Measurements from ENCODE around the gene SPDYE3.
"Not testable (repeated sequence)": the region's sequence is repeated elsewhere in the genome, so short reads cannot be mapped to it uniquely, and the experiment has no call there.

The SPDYE3 gene

DNA sequence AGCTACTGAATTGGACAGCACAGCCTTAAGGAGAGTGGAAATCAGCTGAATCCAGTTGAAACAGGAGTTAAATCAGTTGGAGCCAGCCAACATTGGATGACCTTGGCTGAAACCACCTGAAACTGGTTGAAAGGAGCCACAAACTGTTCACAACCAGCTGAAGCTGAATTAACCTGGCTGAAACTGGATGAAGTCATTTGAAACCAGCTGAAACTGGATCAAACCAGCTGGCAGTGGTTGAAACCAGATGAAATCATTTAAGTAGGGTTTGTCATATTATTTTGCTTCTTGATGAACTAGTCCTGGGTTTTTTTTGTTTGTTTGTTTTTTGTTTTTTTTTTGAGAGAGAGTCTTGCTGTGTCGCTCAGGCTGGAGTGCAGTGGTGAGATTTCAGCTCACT lies 15.3 kb upstream of the SPDYE3 start:
- not testable (repeated sequence) for DNase-seq

DNA sequence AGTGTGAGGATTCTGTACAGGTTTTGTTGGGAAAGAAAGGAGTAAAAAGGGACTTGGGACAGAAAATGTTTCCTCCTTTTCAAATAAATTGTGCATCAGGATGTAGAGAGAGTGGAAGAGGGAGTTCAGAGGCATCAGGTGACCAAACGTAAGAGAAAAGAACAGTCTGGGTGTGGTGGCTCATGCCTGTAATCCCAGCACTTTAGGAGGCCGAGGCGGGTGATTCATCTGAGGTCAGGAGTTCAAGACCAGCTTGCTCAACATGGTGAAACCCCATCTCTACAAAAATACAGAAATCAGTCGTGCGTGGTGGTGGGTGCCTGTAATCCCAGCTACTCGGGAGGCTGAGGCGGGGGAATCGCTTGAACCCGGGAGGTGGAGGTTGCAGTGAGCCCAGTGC lies 12.2 kb upstream of the SPDYE3 start:
- DNase-seq: not testable (repeated sequence)

DNA sequence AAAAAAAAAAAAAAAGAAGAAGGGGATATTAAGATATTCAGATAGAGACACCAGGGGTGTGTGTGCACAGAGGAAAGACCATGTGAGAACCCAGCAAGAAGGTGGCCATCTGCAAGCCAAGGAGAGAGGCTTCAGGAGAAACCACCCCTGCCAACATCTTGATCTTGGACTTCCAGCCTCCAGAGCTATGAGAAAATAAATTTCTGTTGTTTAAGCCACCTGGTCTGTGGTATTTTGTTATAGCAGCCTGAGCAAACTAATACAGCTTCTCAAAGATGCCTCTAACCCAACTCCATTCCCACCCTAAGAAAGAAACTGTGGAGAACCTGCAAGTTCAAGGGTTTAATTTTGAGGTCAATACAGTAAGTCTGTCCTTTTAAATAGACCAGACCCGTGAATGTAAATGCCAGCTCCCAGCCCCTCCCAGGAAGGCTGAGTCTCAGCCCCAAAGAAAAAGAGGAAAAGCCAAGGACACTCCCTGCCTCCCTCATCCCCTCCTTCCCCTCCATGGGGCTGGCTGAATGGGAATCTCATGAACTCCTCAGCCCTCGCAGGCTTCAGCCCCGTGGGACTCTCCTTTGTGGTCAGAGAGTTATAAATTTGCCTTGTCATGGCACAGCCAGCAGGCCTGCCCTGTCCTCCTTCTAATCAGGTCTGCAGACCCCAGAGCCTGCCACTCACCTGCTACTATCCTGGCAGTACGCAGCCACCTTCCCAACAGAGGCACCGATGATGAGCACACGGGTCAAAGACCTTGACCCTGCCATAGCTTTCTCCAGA lies 9.5 kb upstream of the SPDYE3 start:
- DNase-seq: not testable (repeated sequence)

DNA sequence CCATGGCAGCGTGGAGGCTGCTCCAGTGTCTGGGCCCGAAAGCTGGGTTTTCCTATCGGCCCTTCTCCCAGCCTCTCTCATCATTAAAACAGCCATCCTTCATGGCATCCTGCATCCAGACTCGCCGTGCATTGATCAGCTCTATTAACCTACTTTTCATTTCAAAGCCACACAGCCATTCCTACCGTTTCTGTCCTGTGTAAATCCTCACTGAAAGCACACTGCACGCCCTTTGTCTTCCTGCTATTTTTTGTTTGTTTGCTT lies 8.9 kb upstream of the SPDYE3 start:
- not testable (repeated sequence) for DNase-seq

DNA sequence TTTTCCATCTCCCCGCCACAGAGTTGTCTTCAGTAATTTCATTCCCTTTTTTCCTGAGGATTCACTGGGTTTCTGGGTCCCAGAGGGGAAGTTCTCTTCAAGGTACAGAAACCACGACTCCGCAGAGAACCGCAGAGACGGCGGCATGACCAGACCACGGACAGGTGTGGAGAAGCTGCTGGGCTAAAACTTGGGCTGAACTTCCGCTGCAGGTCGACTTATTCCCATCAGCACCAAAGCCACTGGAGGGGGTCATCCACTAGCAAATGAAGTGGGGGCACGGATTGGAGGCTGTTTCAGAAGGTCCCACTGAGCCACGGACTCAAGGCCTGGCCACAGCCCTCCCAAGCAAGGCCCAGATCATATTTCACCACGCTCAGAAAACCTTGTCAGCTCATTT lies 3.0 kb upstream of the SPDYE3 start:
- not testable (repeated sequence) for DNase-seq

DNA sequence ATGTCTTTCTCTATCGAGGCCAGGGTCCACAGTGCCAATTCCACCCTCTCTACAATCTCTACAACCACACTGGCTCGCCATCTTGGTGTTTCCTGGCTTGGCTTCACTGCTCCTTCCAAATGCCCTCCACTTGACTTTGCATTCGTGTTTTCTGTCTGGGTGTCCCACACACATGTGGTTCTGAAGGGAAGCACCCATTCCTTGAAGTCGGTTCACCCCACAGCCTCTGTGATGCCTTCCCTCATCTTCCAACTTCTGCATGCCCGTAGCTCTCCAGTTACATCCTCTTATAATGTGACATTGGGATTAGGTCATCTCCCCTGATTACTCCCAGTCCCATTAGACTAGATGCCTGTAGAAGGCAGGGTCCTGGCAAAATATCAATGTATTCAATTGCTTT lies 10.8 kb downstream of the SPDYE3 start:
- DNase-seq: not testable (repeated sequence)

DNA sequence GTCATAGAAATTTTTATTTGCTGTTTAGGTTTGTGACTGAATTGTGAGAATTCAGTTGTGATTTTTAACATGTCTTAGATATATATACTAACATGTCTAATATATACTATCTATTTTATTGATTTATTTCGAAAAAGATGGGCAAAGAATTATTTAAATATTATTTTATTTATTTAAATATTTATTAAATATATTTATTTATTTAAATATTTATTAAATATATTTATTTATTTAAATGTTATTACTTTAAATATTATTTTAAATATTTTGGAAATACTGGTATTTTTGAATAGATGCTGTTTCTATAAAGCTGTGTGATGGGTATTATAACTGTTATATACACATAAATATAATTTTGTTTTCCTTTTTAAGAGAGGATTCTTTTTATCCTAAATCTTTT lies 14.1 kb downstream of the SPDYE3 start:
- not testable (repeated sequence) for DNase-seq

DNA sequence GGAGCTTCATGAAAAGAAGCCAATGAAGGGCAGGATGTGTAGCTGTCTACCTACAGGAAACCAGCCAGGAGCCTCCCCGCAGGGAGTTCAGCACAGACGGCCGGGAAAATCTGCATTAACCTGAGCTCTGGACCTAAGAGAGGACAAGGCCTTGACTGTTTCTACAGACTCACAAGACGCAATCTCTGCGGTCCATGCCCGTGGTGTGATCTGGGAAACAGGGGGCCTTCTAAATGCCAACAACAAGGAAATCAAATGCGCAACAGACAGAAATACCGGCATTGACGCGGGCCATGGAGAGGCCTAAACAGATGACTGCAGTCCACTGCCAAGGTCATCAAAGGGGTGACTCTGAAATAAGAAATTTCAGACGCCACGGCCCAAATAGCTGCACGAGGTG lies 16.7 kb downstream of the SPDYE3 start:
- DNase-seq: not testable (repeated sequence)

DNA sequence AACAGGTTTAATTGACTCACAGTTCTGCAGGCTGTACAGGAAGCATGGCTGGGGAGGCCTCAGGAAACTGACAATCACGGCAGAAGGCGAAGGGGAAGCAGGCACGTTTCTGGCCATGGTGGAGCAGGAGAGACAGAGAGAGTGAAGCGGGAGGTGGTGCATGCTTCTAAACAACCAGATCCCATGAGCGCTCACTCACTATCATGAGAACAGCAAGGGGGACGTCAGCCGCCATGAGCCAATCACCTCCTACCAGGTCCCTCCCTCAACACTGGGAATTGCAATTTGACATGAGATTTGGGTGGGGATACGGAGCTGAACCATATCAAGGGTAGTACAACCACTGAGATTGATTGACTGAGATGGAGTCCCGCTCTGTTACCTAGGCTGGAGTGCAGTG lies 18.2 kb downstream of the SPDYE3 start:
- not testable (repeated sequence) for DNase-seq

DNA sequence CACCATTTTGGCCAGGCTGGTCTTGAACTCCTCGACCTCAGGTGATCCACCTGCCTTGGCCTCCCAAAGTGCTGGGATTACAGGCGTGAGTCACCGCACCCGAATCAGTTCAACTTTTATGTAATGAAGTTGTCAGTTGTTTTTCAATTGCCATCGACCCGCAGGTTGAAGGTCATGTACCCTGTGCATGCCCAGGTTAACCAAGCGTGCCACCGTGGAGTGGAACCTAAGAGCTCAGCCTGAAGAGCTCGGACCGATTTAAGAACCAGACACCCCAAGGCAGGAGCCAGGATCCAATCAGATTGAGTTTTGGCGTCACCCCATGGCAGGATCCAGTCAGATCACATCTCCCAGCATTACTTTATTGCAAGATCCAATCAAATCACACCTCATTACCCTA lies 19.4 kb downstream of the SPDYE3 start:
- DNase-seq: not testable (repeated sequence)

DNA sequence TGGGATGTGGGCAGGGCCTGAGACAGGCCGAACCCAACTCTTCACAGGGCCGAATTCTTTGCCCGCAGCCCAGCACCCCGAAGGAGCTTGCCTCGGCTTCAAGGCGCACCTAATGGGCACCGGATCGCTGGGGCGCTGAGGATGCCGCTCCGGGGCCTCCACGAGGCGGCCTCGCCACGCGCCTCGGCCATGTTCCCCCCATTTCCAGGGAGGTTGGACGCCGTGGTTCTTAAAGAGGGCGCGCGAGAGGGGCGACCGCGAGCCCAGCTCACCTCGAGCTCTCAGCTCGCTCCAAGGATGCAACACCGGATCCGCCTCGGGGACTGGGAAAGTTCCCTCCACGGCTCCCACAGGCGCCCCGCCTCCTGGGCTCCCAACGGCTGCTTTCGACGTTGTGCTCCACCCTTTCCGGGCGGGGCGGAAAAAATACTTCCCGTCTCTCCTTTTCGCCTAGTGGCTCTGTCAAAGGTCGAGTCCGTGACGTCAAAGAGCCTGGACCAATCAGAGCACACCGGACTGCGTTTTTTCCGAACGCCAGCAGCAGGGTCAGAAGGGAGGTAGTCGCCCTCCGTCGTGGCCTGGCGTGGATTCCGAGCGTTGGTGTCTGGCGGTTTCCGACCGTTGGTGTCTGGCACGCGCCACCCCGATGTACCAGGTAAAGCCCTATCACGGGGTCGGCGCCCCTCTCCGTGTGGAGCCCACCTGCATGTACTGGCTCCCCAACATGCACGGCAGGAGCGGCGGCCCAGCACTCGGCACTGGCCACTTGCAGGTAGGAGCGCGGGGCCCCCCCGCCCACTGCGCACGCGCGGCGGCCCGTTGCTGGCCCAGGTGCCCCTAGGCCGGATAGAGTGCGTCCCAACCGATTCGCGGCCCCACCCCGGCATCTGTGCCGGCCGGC lies 28.3 kb downstream of the SPDYE3 start:
- DNase-seq: peak; percentile 94

DNA sequence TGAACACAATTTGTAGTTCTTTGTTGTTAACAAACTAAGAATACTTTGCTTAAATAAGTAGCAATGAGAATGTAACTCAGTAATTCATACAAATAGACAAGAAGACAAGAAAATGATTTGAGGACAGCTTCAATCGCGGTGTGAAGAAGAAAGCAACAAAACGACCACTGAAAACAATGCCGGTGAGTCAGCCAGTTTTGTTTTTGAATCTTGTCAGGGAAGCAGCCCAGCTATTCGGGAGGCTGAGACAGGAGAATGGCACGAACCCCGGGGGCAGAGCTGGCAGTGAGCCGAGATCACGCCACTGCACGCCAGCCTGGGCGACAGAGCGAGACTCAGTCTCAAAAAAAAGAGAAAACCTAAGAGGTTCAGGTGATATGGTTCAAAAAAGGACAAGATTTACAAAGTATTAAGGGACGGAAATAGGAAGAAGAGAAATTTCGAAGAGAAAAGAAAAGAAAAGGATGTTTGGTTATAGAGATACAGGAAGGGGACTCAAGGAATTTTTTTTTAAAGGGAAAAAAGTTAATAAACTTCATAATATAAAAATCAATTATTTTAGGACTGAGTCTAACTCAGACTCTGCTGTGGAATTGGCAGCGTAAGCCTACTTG lies 30.7 kb downstream of the SPDYE3 start:
- not testable (repeated sequence) for DNase-seq

DNA sequence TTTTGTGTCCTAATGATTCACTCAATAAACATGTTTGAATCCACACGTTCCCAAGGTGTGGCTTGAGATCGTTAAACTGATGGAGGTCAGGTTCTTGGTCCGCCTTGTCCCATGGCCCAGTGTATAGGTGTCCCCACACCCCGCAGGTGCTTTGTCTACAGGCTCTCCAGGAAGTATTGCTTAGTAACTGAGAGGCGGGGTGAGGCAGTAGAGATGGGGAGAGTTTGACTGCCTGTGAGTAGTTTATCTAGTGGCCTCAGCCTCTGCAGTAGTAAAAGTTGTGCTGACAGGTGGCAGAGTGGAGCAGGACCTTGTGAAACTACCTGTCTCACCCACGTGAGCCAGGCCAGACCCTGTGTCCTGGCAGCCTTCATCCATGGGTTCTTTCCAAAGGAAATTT lies 33.8 kb downstream of the SPDYE3 start:
- not testable (repeated sequence) for DNase-seq

DNA sequence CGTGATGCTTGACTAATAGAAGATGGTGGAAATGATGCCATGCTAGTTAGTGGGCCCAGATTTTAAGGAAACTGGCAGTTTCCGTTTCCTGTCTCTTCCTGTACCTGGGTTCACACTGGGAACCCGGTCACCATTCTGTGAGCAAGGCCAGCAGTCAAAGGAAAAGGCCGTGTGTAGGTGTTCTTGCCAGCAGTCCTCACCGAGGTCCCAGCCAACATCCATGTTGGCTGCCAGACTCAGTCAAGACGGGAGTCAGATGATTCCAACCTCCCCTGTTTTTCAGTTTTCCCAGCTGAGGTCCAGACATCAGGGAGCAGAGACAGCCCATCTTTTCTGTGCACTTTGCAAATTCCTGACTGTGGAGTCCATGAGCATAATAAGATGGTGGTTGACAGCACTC lies 35.3 kb downstream of the SPDYE3 start:
- no peak for DNase-seq

DNA sequence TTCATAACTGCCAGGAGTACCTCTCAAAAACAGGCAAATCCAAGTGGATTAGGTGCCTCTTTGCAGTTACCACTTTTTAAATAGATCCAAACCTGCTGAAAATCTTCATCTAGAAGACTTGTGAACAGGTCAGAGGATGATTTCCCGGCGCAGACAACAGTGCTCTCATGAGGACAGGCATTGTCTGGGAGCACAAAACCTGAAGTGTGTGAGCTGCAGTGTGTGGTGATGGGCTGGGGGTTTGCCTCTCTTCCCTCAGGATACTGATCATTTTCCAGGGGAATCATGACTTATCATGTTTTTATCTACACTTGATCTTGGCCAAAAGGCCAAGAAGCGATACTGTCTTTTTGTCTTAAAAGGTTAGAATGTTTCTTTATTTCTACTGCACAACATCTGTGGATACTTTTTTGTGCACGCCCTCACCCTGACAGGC lies 36.6 kb downstream of the SPDYE3 start:
- not testable (repeated sequence) for DNase-seq

DNA sequence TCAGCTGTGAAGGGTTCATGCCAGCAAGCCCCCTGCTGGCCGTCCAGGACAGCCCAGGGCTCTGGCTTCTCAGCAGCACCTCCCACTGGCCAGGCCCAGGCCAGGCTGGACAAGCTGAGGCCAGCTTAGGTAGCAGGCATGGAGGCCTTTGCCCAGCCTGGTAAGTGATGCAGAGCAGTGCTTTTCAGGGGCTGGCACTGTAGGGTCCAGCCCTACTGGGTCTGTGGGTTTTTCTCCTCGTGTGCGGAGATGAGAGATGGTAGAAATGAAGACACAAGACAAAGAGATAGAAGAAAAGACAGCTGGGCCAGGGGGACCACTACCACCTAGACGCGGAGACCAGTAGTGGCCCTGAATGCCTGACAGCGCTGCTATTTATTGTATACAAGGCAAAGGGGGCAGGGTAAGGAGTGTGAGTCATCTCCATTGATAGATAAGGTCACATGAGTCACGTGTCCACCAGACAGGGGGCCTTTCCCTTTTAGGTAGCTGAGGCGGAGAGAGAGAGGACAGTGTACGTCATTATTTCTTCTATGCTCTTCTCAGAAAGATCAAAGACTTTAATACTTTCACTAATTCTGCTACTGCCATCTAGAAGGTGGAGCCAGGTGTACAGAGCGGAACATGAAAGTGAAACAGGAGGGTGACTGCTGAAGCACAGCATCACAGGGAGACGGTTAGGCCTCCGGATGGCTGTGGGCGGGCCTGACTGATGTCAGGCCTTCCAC lies 37.2 kb downstream of the SPDYE3 start:
- not testable (repeated sequence) for DNase-seq

DNA sequence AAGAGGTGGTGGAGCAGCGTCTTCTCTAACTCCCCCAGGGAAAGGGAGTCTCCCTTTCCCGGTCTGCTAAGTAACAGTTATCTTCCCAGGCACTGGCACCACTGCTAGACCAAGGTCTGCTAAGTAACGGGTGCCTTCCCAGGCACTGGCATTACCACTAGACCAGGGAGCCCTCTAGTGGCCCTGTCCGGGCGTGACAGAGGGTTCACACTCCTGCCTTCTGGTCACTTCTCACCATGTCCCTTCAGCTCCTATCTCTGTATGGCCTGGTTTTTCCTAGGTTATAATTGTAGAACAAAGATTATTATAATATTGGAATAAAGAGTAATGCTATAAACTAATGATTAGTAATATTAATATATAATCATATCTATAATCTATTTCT lies 37.8 kb downstream of the SPDYE3 start:
- DNase-seq: peak; percentile 49

DNA sequence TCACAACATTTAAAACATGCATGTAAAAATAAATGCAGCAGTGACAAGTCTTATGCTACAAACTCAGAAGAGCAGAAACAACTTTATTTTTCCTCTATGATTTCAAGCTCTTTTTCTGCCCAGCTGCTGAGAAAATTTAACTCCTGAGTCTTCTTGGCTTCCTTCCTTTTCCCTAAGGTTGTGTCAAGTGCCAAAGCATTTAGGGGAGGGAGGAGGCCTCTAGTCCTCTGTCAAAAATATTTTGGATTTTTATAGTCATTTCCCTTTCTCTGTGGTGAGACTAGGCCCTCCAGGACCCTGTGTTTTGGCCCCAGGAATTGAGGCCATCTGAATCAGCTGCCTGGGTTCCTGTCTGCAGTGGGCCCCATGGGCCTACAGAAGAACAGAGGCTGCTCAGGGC lies 39.4 kb downstream of the SPDYE3 start:
- no peak for DNase-seq

DNA sequence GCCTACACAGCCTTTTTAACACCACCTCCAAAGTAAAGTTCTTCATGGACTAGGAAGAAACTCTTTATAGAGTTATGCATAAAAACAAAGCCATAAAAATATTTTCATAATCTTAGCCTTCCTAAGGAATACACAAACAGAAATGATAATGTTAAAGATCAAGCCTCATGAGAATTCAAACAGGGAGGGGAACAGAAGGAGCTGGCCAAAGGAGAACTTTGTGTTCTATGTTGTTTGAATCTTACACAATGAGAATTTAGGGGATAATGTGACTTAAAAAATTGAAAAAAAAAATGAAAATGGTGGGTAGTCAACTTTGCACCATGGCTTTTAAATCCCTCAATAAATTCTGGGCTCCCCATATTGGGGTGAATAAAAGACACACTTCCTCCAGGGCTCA lies 41.3 kb downstream of the SPDYE3 start:
- DNase-seq: no peak

DNA sequence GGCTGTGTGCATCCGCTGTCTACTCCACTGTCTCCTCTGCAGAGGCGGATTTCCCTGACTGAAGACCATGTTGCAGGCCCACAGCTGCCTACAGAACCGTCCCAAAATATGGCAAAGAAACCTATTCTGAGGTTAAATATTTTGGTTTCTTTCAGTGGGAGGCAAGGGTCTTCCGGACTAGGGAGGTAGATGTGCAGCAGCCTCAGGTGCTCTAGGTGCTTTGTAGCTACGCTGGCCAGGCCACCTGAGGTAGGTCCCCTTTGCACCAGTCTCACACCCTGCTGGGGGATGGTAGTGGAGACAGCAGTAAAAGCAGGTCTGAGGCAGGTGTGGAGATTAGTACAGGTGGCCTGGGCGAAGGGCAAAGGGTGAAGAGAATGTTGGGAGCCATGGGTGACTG lies 42.3 kb downstream of the SPDYE3 start:
- DNase-seq: no peak

DNA sequence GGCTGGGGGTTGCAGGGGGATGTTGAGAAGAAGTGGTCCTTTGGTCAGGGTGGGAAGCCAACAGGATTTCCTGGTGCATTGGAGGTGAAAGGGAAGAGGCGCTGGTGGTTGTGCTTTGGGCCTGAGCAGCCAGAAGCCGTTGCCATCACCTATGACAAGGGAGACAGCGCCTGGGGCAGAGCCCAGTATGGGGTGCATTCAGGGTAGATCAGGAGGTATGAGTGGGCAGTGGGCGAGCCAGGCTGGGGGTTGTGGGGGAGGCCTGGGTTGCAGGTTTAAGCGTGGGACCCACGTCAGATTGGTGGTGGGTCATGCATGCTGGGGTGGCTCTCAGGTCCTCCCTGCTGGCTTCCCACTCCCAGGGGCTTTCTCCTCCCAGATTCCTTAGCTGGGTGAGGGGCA lies 44.2 kb downstream of the SPDYE3 start:
- DNase-seq: no peak

DNA sequence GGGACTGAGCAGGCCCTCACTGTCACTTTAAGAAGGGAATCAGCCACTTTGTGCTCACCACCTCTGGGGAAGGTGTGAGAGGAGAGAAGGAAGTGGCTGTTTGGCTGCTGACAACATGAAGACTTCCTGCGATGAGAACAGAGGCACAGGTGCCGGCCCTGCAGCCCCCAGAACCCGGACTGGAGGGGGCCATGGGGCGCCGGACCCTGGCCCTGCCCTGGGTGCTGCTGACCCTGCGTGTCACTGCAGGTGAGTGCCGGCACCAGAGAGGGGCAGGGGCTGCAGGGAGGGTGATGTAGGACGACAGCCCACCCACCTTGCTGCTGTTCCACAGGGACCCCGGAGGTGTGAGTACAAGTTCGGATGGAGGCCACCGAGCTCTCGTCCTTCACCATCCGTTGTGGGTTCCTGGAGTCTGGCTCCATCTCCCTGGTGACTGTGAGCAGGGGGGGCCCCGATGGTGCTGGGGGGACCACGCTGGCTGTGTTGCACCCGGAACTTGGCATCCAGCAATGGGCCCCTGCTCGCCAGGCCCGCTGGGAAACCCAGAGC lies 44.8 kb downstream of the SPDYE3 start:
- not testable (repeated sequence) for DNase-seq
